H1 (cell line): ENCODE measurements around the gene PCSK9. TPM values are rescaled to one million over a fixed set of nuclear protein-coding genes. Genes with fewer than 3 reads are reported as not detected.

ENCODE experiments used
- CTCF ChIA-PET: fragments of 300-600 bp; sonication (Branson Sonifier 250); formaldehyde crosslinking; loops from one replicate; lab custom pipeline; 2021; ENCODE audit not compliant: partially characterized antibody; lab: Charles Lee
- POLR2A ChIA-PET: fragments of 300-600 bp; sonication (Branson Sonifier 250); formaldehyde crosslinking; loops from one replicate; lab custom pipeline; 2021; ENCODE audit warnings: inconsistent platforms; ENCODE audit not compliant: partially characterized antibody; lab: Charles Lee
- DNase-seq, 2 experiments: peaks; one replicate each; pipeline versions ENCODE4 v3.0.0 to v3.0.0-alpha.2; 2010 to 2022; ENCODE audit warnings: low spot score in 2 of 2, low read depth in 1 of 2, mixed read lengths in 1 of 2
- FAIRE-seq: peaks from 2 replicates; lab custom pipeline; 2011; peaks lifted over from hg19 to GRCh38; lab: Jason Lieb, UNC
- H2AFZ ChIP-seq: 2 replicates; pipeline ENCODE4 v1.8.1; 2012; ENCODE audit warnings: low read length, inconsistent platforms
- H2AK5ac ChIP-seq: 2 replicates; pipeline ENCODE4 v1.6.1; 2013; ENCODE audit warnings: low read depth, low read length
- H2BK120ac ChIP-seq: replicated peaks from 2 replicates; pipeline ENCODE3; 2013; ENCODE audit warnings: low read depth, low read length, inconsistent platforms
- H2BK12ac ChIP-seq: 2 replicates; pipeline ENCODE4 v1.6.1; 2013; ENCODE audit warnings: low read depth, low read length
- H2BK15ac ChIP-seq: 2 replicates; pipeline ENCODE4 v1.6.1; 2013; ENCODE audit warnings: low read length
- H2BK20ac ChIP-seq: 2 replicates; pipeline ENCODE4 v1.6.1; 2013; ENCODE audit warnings: low read length
- H2BK5ac ChIP-seq: 2 replicates; pipeline ENCODE4 v1.6.1; 2013; ENCODE audit warnings: low read depth, low read length
- H3K14ac ChIP-seq: 2 replicates; pipeline ENCODE4 v1.6.1; 2013; ENCODE audit warnings: inconsistent platforms; ENCODE audit not compliant: insufficient read length
- H3K18ac ChIP-seq: 2 replicates; pipeline ENCODE4 v1.6.1; 2013; ENCODE audit warnings: low read length; ENCODE audit errors: extremely low read depth
- H3K23ac ChIP-seq: 2 replicates; pipeline ENCODE4 v1.6.1; 2013; ENCODE audit warnings: inconsistent platforms; ENCODE audit not compliant: insufficient read length
- H3K23me2 ChIP-seq: 2 replicates; pipeline ENCODE4 v1.6.1; 2013; ENCODE audit warnings: low read depth, low read length
- H3K27ac ChIP-seq: 2 replicates; pipeline ENCODE4 v1.6.1; 2011; ENCODE audit warnings: low read depth, low read length, inconsistent platforms
- H3K27me3 ChIP-seq, 4 experiments: replicated peaks in 1 of 4; 1 replicate in 1 of 4; 2 replicates in 3 of 4; pipeline versions ENCODE4 v1.6.1 to v1.8.1; 2011 to 2013; ENCODE audit warnings: low read length in 3 of 4, mild to moderate bottlenecking in 3 of 4, inconsistent platforms in 2 of 4, mixed read lengths in 2 of 4, moderate library complexity in 1 of 4; ENCODE audit not compliant: control insufficient read depth in 3 of 4, insufficient read depth in 3 of 4; ENCODE audit errors: extremely low read depth in 1 of 4
- H3K36me3 ChIP-seq, 4 experiments: 2 replicates each; pipeline versions ENCODE4 v1.6.1 to v1.8.1; 2011 to 2013; ENCODE audit warnings: mild to moderate bottlenecking in 4 of 4, low read length in 3 of 4, moderate library complexity in 2 of 4, control low read depth in 1 of 4, inconsistent platforms in 1 of 4; ENCODE audit not compliant: insufficient read depth in 4 of 4, control insufficient read depth in 2 of 4
- H3K4ac ChIP-seq: replicated peaks from 2 replicates; pipeline ENCODE3; 2013; ENCODE audit warnings: low read length, low read depth, mixed read lengths, inconsistent platforms; ENCODE audit not compliant: insufficient read length
- H3K4me1 ChIP-seq, 4 experiments: replicated peaks in 1 of 4; 1 replicate in 1 of 4; 2 replicates in 3 of 4; pipeline versions ENCODE4 v1.6.1 to v1.8.1; 2011 to 2013; ENCODE audit warnings: low read length in 3 of 4, inconsistent platforms in 2 of 4, mixed read lengths in 1 of 4; ENCODE audit not compliant: insufficient read depth in 4 of 4, control insufficient read depth in 3 of 4
- H3K4me2 ChIP-seq, 2 experiments: 2 replicates each; pipeline versions ENCODE4 v1.6.1 to v1.8.1; 2011 to 2013; ENCODE audit warnings: low read depth in 2 of 2, low read length in 2 of 2, control low read depth in 1 of 2, inconsistent platforms in 1 of 2, mild to moderate bottlenecking in 1 of 2; ENCODE audit not compliant: insufficient read depth in 1 of 2
- H3K4me3 ChIP-seq, 4 experiments: fragments of 200-600, 300-600 bp in 1 of 4; sonication (generic), shearing (Covaris generic), sonication (Bioruptor Twin) in 1 of 4; 2 replicates each; pipeline versions ENCODE4 v1.5.1 to v1.8.1; 2011 to 2016; ENCODE audit warnings: low read length in 4 of 4, low read depth in 3 of 4, control low read depth in 2 of 4, inconsistent platforms in 2 of 4, mild to moderate bottlenecking in 2 of 4, mixed read lengths in 1 of 4, moderate library complexity in 1 of 4; ENCODE audit not compliant: insufficient read depth in 2 of 4; ENCODE audit errors: extremely low read depth in 1 of 4
- H3K56ac ChIP-seq: replicated peaks from 2 replicates; pipeline ENCODE3; 2013; ENCODE audit warnings: low read depth, mild to moderate bottlenecking, mixed read lengths, low read length, inconsistent platforms; ENCODE audit not compliant: insufficient read length
- H3K79me1 ChIP-seq: 2 replicates; pipeline ENCODE4 v1.6.1; 2013; ENCODE audit warnings: low read depth, low read length, control low read depth
- H3K79me2 ChIP-seq, 2 experiments: 2 replicates each; pipeline versions ENCODE4 v1.6.1 to v1.8.1; 2012 to 2013; ENCODE audit warnings: low read length in 2 of 2, mild to moderate bottlenecking in 2 of 2, inconsistent platforms in 1 of 2; ENCODE audit not compliant: insufficient read depth in 2 of 2, control insufficient read depth in 1 of 2
- H3K9ac ChIP-seq, 4 experiments: replicated peaks in 1 of 4; 1 replicate in 1 of 4; 2 replicates in 3 of 4; pipeline versions ENCODE4 v1.6.1 to v1.8.1; 2011 to 2013; ENCODE audit warnings: low read depth in 3 of 4, low read length in 3 of 4, control low read depth in 2 of 4, mild to moderate bottlenecking in 2 of 4, moderate library complexity in 2 of 4, inconsistent platforms in 1 of 4; ENCODE audit errors: extremely low read depth in 1 of 4
- H3K9me3 ChIP-seq, 2 experiments: 2 replicates each; pipeline versions ENCODE4 v1.6.1 to v1.8.1; 2012 to 2013; ENCODE audit warnings: mild to moderate bottlenecking in 2 of 2, moderate library complexity in 2 of 2, control low read depth in 1 of 2, inconsistent platforms in 1 of 2, low read depth in 1 of 2, low read length in 1 of 2, mixed read lengths in 1 of 2; ENCODE audit not compliant: insufficient read depth in 2 of 2
- H4K20me1 ChIP-seq, 2 experiments: replicated peaks in 1 of 2; 2 replicates each; pipeline versions ENCODE3 to v1.8.1; 2011 to 2013; ENCODE audit warnings: inconsistent platforms in 2 of 2, low read length in 2 of 2, mild to moderate bottlenecking in 1 of 2; ENCODE audit not compliant: insufficient read depth in 2 of 2, control insufficient read depth in 1 of 2
- H4K5ac ChIP-seq: 2 replicates; pipeline ENCODE4 v1.6.1; 2013; ENCODE audit warnings: low read length, low read depth, mixed read lengths, inconsistent platforms; ENCODE audit not compliant: insufficient read length
- H4K8ac ChIP-seq: 2 replicates; pipeline ENCODE4 v1.8.0; 2013; ENCODE audit warnings: mild to moderate bottlenecking, moderate library complexity, low read length, inconsistent platforms; ENCODE audit not compliant: insufficient read depth; ENCODE audit errors: extremely low read depth
- H4K91ac ChIP-seq: replicated peaks from 2 replicates; pipeline ENCODE3; 2013; ENCODE audit warnings: low read length, mixed read lengths, inconsistent platforms; ENCODE audit not compliant: insufficient read length
- CBX8 ChIP-seq: fragments of 300-800, 300-1000 bp; sonication (generic); IDR thresholded peaks from 2 replicates; pipeline ENCODE4 v1.7.1; 2016; ENCODE audit warnings: low read depth, low read length, borderline replicate concordance
- CREB1 ChIP-seq: IDR thresholded peaks from 2 replicates; pipeline ENCODE4 v1.6.1; 2012; ENCODE audit warnings: inconsistent platforms
- EGR1 ChIP-seq: IDR thresholded peaks from 2 replicates; pipeline ENCODE4 v1.6.1; 2011; ENCODE audit warnings: low read depth, low read length, borderline replicate concordance
- MAX ChIP-seq: IDR thresholded peaks from 2 replicates; pipeline ENCODE4 v1.6.1; 2012; ENCODE audit warnings: inconsistent platforms
- NANOG ChIP-seq: IDR thresholded peaks from 2 replicates; pipeline ENCODE4 v1.6.1; 2011; ENCODE audit warnings: low read length, low read depth, mild to moderate bottlenecking, inconsistent platforms; ENCODE audit not compliant: insufficient read depth, poor library complexity, severe bottlenecking
- POLR2AphosphoS5 ChIP-seq: IDR thresholded peaks from 2 replicates; pipeline ENCODE4 v1.6.1; 2011; ENCODE audit warnings: low read depth, low read length
- RNF2 ChIP-seq: fragments of 200-900, 300-1000 bp; sonication (generic); IDR thresholded peaks from 2 replicates; pipeline ENCODE4 v1.7.1; 2016; ENCODE audit warnings: borderline replicate concordance, low read depth, mild to moderate bottlenecking, antibody characterized with exemption, low read length; ENCODE audit not compliant: poor library complexity, severe bottlenecking; ENCODE audit errors: missing control alignments
- SIX5 ChIP-seq: IDR thresholded peaks from 2 replicates; pipeline ENCODE4 v1.6.1; 2011; ENCODE audit warnings: mild to moderate bottlenecking, low read depth, low read length
- TAF7 ChIP-seq: optimal IDR thresholded peaks from 2 replicates; pipeline ENCODE3; 2011; ENCODE audit warnings: low read depth, mild to moderate bottlenecking, inconsistent platforms, low read length, moderate library complexity, borderline replicate concordance
- WGBS, 2 experiments: shearing (Covaris generic) in 1 of 2; methylation state at CpG; one replicate each; pipeline versions ENCODE4 v1.1.6 to v1.1.7; 2013 to 2015; ENCODE audit warnings: low lambda C conversion rate in 2 of 2, mixed read lengths in 2 of 2, inconsistent platforms in 1 of 2, low coverage in 1 of 2, missing lambda C conversion rate in 1 of 2; ENCODE audit not compliant: insufficient replicate concordance in 2 of 2, insufficient coverage in 1 of 2, insufficient read length in 1 of 2; ENCODE audit errors: extremely low coverage in 1 of 2, missing lambda C conversion rate in 1 of 2; 5-methylcytosine and 5-hydroxymethylcytosine counted together
- polyA plus RNA-seq, 7 experiments: library from polyadenylated mRNA; depleted of rRNA in 3 of 7; stranded (reverse) in 5 of 7; unstranded in 2 of 7; fragments of >200 nt in 5 of 7; fragments of 200-250 nt in 2 of 7; gene quantifications; 1 replicate in 5 of 7; 2 replicates in 1 of 7; 4 replicates in 1 of 7; pipeline versions ENCODE4 v1.2.1 to v1.2.3, GENCODE V29; 2011 to 2013; ENCODE audit warnings: missing spikeins in 2 of 7, mixed read lengths in 2 of 7
- total RNA-seq: library from RNA; stranded (reverse); fragmentation: NEBNext Ultra II Directional; extraction: Animal tissue kit (Norgen Biotek cat#: 25700); gene quantifications from 2 replicates; pipeline ENCODE4 v1.2.1, GENCODE V29; 2021

PCSK9 gene
- total and polyA plus RNA-seq, 2 of the 8 experiments (the other 6 are each of a cell fraction or from before 2014, with no cell fraction given) = 22.3 to 32.3 TPM

DNA sequence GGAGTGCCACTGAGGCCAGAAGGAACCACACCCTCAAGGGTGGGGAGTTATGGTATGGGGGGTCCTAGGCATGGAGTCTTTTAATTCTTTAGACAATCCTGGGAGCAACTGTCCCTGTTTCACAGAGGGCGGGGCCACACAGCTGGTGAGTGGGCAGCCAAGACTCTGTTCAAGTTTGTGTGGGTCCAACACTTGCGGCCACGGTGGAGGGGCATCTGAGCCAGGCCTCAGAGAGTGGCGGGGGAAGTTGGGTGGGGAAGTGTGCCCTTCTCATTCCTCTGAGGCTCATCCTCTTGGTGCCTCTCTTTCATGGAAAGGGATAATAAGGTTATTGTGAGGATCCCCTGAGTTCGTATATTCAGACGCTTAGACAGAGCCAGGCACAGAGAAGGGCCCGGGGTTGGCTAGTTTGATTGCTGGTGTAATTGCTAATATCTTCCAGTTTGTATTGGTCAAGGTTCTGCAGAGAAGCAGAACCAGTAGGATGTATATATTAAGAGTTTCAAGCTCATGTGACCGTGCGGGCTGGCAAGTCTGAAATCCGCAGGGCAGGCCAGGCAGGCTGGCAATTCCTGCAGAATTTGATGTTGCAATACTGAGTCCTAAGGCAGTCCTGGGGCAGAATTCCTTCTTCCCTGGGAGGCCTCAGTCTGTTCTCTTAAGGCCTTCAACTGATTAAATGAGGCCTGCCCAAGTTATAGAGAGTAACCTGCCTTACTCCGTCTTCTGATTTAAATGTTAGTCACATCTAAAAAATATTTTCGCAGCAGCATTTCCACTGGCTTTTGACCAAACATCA, 15.9 kb downstream of the PCSK9 start:
- Histone ChIP-seq H3K4me1 (no peaks in the 10 kb centered on the region), H2BK120ac (no peak overlapping the region), H2BK5ac (no peak overlapping the region), H2BK12ac (no peak overlapping the region), H3K4ac (no peak overlapping the region), H3K23ac (no peak overlapping the region), H3K79me1 (peaks cover 4% of the 10 kb centered on the region; the same call in 1 of the 2 replicates), H3K18ac (no peak overlapping the region), H3K36me3 (peaks cover 0 to 16% (median 4%) of the 10 kb centered on the region in 4 experiments; a peak in 5 of 8 replicates), H4K91ac (no peak overlapping the region), H3K79me2 (no peaks in the 10 kb centered on the region), H3K56ac (no peak overlapping the region), H3K14ac (no peak overlapping the region), H2AFZ (no peak overlapping the region), H3K27me3 (no peaks in the 10 kb centered on the region), H3K9me3 (no peaks in the 10 kb centered on the region), H4K20me1 (peaks cover 0 to 11% of the 10 kb centered on the region in 2 experiments), H3K23me2 (no peaks in the 10 kb centered on the region), H3K4me2 (no peak overlapping the region), H2BK20ac (no peak overlapping the region), H3K9ac (no peak overlapping the region), H4K5ac (no peak overlapping the region), H2BK15ac (no peak overlapping the region), H3K4me3 (no peak overlapping the region), H3K27ac (no peak overlapping the region), H4K8ac (no peak overlapping the region), H2AK5ac (no peak overlapping the region)
- WGBS, 2 experiments = 87% methylated on average over 12 of the region's 12 CpGs; no CpG with 5 or more reads in 1 of the 2 experiments
- FAIRE-seq = no peak
- TF ChIP-seq RNF2 = no peak
- TF ChIP-seq TAF7 = no peak
- TF ChIP-seq POLR2AphosphoS5 = no peak
- no peak for TF ChIP-seq SIX5
- no peak for TF ChIP-seq CBX8
- TF ChIP-seq MAX = no peak
- no peak for TF ChIP-seq EGR1
- no peak for TF ChIP-seq CREB1
- no peak for TF ChIP-seq NANOG
- ChIA-PET CTCF (interaction anchor here (0.6 to 2.2 kb wide), 4 partner anchors 8 to 108 kb away, joined by 3 to 11 read pairs (median 4); no protein-coding TSS in a partner anchor), POLR2A (no interaction called here)
- DNase-seq = no peak
